NB4 (cell line): ENCODE measurements around the gene SPTBN2.

Source experiments
- MYC ChIP-seq: IDR thresholded peaks from 2 replicates; pipeline ENCODE4 v1.6.1; 2011; ENCODE audit warnings: low read depth, low read length
- POLR2A ChIP-seq: IDR thresholded peaks from 2 replicates; pipeline ENCODE4 v1.6.1; 2011; ENCODE audit warnings: mild to moderate bottlenecking; ENCODE audit not compliant: insufficient read length; ENCODE audit errors: extremely low read depth
- TF ChIP-seq, protein P1 (sequence below): IDR thresholded peaks from one replicate; pipeline ENCODE4 v1.5.1; 2012; ENCODE audit warnings: low read depth, low read length
- TF ChIP-seq, protein P2 (sequence below): IDR thresholded peaks from 2 replicates; pipeline ENCODE4 v1.6.1; 2011; ENCODE audit warnings: low read depth, low read length

DNA sequence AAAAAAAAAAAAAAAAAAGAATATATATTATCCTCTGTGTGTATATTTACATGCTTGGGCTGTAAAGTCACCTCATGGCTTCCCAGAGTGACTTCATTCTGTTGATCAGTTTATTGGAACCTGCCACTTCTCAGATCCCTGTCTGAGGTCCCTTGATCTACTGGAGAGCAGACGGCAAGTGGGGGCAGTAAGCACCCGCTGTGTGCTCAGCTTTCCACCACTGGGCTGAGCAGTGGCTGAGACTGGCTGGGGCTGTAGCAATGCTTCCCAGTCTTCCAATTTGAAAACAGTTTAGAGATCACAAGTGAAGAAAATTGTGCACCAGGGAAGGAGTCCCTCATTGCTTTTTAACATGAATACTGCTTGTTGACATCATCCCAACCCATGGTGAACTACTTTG is 44.4 kb downstream of the SPTBN2 start:
- TF ChIP-seq, protein P1, sequence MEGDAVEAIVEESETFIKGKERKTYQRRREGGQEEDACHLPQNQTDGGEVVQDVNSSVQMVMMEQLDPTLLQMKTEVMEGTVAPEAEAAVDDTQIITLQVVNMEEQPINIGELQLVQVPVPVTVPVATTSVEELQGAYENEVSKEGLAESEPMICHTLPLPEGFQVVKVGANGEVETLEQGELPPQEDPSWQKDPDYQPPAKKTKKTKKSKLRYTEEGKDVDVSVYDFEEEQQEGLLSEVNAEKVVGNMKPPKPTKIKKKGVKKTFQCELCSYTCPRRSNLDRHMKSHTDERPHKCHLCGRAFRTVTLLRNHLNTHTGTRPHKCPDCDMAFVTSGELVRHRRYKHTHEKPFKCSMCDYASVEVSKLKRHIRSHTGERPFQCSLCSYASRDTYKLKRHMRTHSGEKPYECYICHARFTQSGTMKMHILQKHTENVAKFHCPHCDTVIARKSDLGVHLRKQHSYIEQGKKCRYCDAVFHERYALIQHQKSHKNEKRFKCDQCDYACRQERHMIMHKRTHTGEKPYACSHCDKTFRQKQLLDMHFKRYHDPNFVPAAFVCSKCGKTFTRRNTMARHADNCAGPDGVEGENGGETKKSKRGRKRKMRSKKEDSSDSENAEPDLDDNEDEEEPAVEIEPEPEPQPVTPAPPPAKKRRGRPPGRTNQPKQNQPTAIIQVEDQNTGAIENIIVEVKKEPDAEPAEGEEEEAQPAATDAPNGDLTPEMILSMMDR = no peak
- TF ChIP-seq POLR2A (no peak), MYC (no peak)
- TF ChIP-seq, protein P2, sequence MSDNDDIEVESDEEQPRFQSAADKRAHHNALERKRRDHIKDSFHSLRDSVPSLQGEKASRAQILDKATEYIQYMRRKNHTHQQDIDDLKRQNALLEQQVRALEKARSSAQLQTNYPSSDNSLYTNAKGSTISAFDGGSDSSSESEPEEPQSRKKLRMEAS = no peak
